ENCODE measurements around the gene ARHGAP18. TPM values are rescaled to one million over a fixed set of nuclear protein-coding genes. Genes with fewer than 3 reads are reported as not detected.

The ARHGAP18 gene
- total and polyA plus RNA-seq, 2 of the 13 experiments (the other 11 are each of a cell fraction or from before 2014, with no cell fraction given) = 58.2 to 115 TPM

DNA sequence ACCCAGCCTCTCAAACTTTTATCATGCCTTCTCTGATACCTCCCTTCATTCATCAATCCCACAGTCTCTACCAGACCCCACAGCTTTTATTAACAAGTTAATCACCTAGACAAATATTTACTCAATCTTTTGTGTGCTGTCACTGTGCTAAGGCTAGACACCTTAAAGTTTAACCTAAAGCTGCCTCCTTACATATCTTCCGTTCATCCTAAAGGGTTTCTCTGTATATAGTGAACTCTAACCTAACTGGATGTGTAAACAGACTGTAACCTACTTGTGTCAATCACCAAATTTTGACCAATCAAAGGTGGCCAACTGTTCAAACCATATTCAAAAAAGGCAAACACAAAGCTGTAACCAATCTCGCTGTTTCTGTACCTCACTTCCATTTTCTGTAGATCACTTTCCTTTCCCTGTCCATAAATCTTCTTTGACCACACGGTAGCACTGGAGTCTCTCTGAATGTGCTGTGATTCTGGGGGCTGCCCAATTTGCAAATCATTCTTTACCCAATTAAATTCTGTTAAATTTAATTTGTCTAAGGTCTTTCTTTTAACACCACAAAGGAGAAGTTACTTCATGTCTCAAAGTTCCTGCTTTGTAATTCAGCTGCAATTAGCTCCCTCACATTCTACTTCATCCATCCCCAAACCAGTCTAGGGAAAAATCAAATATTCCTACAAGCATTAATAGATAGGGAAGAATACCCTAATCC, 72.5 kb downstream of the ARHGAP18 start (continued):
- TF ChIP-seq SIX1 (CRISPR knock-in tag; IDR thresholded peaks at IDR 0.05; ENCODE audit: borderline replicate concordance) (no peak), MYC (CRISPR knock-in tag; IDR thresholded peaks at IDR 0.05; ENCODE audit: borderline replicate concordance) (no peak), ZNF781 (CRISPR knock-in tag; IDR thresholded peaks at IDR 0.05; ENCODE audit: borderline replicate concordance, not compliant biosample characterization) (no peak), ZKSCAN8 (CRISPR knock-in tag; IDR thresholded peaks at IDR 0.05; ENCODE audit: borderline replicate concordance) (no peak), ZNF772 (CRISPR knock-in tag; IDR thresholded peaks at IDR 0.05) (no peak), NFATC3 (CRISPR knock-in tag; IDR thresholded peaks at IDR 0.05) (no peak), MATR3 (CRISPR knock-in tag; IDR thresholded peaks at IDR 0.05) (no peak), REPIN1 (CRISPR knock-in tag; IDR thresholded peaks at IDR 0.05; ENCODE audit: borderline replicate concordance, low read depth) (0 out of 2 replicates have a peak, but pooled peaks have one; percentile 51), RXRA (CRISPR knock-in tag; IDR thresholded peaks at IDR 0.05) (no peak), ZNF17 (CRISPR knock-in tag; IDR thresholded peaks at IDR 0.05) (no peak), ZNF577 (CRISPR knock-in tag; IDR thresholded peaks at IDR 0.05; ENCODE audit: borderline replicate concordance, low read depth) (no peak), NFIB (CRISPR knock-in tag; IDR thresholded peaks at IDR 0.05; ENCODE audit: borderline replicate concordance) (no peak), RAD51 (IDR thresholded peaks at IDR 0.05; ENCODE audit: borderline replicate concordance) (no peak), ZFP37 (CRISPR knock-in tag; IDR thresholded peaks at IDR 0.05; ENCODE audit: borderline replicate concordance) (no peak), ZNF335 (CRISPR knock-in tag; IDR thresholded peaks at IDR 0.05) (no peak), NFKBIZ (CRISPR knock-in tag; IDR thresholded peaks at IDR 0.05) (no peak), TOPORS (CRISPR knock-in tag; IDR thresholded peaks at IDR 0.05) (no peak), ZIK1 (CRISPR knock-in tag; IDR thresholded peaks at IDR 0.05; ENCODE audit: borderline replicate concordance, low read depth) (no peak), ZNF572 (CRISPR knock-in tag; IDR thresholded peaks at IDR 0.05) (no peak), U2AF2 (IDR thresholded peaks at IDR 0.05; ENCODE audit: low read depth, low read length) (no peak), SRSF9 (IDR thresholded peaks at IDR 0.05; ENCODE audit: borderline replicate concordance, insufficient read depth, low read depth, low read length, poor library complexity, severe bottlenecking) (no peak)
- TF ChIP-seq, protein P1, sequence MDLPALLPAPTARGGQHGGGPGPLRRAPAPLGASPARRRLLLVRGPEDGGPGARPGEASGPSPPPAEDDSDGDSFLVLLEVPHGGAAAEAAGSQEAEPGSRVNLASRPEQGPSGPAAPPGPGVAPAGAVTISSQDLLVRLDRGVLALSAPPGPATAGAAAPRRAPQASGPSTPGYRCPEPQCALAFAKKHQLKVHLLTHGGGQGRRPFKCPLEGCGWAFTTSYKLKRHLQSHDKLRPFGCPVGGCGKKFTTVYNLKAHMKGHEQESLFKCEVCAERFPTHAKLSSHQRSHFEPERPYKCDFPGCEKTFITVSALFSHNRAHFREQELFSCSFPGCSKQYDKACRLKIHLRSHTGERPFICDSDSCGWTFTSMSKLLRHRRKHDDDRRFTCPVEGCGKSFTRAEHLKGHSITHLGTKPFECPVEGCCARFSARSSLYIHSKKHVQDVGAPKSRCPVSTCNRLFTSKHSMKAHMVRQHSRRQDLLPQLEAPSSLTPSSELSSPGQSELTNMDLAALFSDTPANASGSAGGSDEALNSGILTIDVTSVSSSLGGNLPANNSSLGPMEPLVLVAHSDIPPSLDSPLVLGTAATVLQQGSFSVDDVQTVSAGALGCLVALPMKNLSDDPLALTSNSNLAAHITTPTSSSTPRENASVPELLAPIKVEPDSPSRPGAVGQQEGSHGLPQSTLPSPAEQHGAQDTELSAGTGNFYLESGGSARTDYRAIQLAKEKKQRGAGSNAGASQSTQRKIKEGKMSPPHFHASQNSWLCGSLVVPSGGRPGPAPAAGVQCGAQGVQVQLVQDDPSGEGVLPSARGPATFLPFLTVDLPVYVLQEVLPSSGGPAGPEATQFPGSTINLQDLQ (CRISPR knock-in tag; IDR thresholded peaks at IDR 0.05) = no peak
- TF ChIP-seq, protein P2, sequence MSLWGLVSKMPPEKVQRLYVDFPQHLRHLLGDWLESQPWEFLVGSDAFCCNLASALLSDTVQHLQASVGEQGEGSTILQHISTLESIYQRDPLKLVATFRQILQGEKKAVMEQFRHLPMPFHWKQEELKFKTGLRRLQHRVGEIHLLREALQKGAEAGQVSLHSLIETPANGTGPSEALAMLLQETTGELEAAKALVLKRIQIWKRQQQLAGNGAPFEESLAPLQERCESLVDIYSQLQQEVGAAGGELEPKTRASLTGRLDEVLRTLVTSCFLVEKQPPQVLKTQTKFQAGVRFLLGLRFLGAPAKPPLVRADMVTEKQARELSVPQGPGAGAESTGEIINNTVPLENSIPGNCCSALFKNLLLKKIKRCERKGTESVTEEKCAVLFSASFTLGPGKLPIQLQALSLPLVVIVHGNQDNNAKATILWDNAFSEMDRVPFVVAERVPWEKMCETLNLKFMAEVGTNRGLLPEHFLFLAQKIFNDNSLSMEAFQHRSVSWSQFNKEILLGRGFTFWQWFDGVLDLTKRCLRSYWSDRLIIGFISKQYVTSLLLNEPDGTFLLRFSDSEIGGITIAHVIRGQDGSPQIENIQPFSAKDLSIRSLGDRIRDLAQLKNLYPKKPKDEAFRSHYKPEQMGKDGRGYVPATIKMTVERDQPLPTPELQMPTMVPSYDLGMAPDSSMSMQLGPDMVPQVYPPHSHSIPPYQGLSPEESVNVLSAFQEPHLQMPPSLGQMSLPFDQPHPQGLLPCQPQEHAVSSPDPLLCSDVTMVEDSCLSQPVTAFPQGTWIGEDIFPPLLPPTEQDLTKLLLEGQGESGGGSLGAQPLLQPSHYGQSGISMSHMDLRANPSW (CRISPR knock-in tag; IDR thresholded peaks at IDR 0.05; ENCODE audit: borderline replicate concordance) = 0 out of 2 replicates have a peak, but pooled peaks have one; percentile 14
- TF ChIP-seq, protein P3, sequence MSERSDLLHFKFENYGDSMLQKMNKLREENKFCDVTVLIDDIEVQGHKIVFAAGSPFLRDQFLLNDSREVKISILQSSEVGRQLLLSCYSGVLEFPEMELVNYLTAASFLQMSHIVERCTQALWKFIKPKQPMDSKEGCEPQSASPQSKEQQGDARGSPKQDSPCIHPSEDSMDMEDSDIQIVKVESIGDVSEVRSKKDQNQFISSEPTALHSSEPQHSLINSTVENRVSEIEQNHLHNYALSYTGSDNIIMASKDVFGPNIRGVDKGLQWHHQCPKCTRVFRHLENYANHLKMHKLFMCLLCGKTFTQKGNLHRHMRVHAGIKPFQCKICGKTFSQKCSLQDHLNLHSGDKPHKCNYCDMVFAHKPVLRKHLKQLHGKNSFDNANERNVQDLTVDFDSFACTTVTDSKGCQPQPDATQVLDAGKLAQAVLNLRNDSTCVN (CRISPR knock-in tag; IDR thresholded peaks at IDR 0.05; ENCODE audit: borderline replicate concordance) = no peak
